GM12872 (cell line): ENCODE data around the gene SEMA3A.

Experiments used
- TF ChIP-seq, protein P1 (sequence below): IDR thresholded peaks from 3 replicates; pipeline ENCODE4 v1.5.1; 2011; ENCODE audit warnings: low read depth, mild to moderate bottlenecking, low read length, moderate library complexity; ENCODE audit not compliant: insufficient read depth

SEMA3A gene

DNA sequence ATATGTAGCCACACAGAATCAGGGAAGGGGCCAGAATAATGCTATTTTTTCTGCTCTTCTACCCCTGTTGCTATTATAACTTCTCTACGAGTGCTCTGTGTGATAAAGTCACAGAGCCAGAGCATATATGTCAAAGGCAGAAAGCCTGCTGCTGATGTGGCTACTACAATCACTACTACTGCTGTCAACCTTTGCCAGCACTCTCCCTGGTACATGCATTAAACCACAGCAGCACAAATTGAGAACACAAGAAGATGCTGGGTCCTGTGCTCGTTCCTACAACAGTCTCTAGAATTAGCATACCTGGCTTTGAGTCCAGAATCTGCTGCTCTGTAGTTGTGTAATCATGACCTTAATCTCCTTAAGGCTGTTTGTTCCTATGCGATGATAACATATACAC lies 108.6 kb downstream of the SEMA3A start:
- TF ChIP-seq, protein P1, sequence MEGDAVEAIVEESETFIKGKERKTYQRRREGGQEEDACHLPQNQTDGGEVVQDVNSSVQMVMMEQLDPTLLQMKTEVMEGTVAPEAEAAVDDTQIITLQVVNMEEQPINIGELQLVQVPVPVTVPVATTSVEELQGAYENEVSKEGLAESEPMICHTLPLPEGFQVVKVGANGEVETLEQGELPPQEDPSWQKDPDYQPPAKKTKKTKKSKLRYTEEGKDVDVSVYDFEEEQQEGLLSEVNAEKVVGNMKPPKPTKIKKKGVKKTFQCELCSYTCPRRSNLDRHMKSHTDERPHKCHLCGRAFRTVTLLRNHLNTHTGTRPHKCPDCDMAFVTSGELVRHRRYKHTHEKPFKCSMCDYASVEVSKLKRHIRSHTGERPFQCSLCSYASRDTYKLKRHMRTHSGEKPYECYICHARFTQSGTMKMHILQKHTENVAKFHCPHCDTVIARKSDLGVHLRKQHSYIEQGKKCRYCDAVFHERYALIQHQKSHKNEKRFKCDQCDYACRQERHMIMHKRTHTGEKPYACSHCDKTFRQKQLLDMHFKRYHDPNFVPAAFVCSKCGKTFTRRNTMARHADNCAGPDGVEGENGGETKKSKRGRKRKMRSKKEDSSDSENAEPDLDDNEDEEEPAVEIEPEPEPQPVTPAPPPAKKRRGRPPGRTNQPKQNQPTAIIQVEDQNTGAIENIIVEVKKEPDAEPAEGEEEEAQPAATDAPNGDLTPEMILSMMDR = no peak

DNA sequence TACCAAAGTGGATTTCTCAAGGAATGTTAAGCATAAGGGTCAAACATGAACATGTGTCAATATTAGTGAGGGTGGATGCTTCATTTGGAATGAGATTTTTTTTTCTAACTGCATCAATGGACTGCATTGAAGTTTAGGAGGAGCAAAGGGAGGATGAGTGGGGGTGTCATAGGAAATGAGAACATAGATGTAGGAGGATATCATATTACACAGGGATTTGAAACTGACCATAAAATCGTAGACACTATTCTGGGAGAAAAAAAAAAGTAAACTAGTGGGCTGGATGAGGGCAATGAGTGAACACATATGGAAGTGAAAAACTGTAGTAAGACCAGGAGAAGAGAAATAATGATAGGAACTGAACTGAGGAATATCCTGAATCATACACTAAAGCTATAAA lies 109.4 kb downstream of the SEMA3A start:
- TF ChIP-seq, protein P1 = no peak

DNA sequence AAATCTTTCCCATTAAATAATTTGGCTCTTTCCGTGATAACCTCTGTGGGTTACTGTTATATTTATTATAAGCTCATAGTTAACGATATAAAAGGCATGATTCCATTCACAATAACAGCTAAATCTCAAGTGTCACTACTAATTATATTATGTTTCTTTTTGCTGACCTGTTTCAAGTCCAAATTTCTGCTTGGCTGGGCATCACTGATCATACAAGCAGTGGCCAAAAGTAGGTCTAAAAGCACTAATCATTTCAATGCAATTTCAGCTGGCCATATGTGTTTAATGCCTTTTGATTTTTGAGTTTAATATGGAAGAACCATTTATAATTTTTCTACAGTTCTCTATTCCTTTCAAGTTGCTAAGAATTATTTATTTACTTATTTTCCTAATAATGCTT lies 110.7 kb downstream of the SEMA3A start:
- TF ChIP-seq, protein P1 = no peak

DNA sequence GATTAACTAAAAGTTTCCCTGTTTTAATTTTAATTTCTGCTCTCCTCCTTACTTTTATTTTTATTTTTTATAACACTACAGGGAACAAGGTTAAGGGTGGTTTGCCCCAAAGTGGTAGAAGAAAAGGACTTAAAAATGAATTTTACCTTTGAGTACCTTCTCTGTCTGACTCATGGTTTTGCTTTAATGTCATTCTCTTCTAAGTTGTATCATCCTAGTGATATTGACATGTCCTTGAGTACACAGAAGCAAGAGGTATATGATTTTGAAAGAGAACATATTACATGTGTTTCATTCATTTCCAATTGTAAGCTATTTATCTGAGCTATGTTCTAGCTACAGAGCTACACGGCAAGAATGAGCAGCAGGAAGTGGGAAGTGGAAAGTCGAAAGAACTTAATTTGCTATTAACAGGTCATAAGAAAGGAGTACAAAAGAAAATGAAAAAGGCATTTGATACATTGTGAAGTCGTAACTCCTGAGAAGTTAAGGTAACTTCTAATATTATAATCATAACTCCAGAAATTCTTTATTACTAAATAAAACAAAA lies 112.5 kb downstream of the SEMA3A start:
- TF ChIP-seq, protein P1 = no peak

DNA sequence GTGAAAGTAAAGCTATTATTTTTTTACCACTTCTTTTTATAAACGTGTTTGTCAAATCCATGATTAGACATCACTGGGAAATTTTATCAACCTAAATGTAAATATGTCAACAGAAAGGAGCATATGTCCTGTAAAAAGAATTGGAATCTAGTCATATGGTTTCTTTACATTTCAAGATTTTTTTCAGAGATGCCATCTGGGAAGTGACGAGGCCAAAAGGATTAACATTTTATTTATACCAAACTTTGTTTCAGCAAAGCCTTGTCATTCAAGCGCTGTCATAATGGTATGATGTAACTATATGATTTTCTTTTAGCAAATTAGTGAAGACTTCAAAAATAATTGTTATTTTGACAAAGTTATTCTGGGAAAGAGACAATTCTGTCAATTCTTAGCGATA lies 117.3 kb downstream of the SEMA3A start:
- TF ChIP-seq, protein P1 = no peak

DNA sequence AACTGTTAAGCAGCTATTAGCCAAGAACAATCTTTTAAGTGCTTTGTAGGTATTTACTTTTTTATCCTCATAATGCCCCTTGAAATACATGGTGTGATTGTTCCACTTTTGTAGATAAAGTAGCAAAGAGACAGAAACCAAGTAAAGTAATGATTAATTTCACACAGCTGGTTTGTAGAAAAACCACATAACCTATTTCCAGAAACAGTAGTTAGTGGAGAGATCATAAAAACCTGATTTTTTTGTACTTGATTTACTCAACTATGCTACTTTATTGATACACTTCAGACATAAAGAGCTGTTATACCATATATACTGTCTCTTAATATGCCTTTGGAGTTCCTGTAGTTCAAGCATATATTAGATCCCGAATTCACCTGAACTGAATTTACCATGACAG lies 118.4 kb downstream of the SEMA3A start:
- TF ChIP-seq, protein P1 = no peak

DNA sequence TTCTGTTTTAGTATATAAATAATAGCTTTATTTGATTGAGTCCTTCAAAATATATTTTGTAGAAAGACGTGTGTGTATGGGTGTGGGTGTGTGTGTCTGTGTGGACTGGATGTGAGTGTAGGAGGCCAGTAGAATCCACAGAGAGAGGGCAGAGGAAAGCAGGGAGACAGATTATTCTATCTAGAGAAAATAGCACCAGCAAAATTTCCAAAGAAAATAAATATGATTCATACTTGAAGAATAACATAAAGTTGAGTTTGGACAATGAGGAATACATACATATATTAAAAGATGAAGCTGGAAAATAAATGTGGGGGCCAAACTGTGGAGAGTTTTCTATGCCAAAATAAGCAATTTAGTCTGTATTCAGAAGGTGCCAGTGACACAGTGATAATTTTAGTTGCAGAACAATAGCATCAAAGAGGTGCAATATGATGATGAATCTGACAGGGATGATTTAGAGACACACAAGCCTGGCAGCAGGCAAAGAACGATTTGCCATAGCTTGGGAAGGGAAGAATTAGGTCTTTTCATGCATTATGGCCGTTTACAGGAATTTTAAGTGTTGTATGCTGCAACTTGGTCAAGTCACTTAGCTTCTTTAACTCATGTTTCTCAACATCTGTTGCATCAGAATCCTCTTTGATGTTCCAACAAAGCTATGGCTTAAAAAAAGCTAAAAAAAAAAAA lies 121.3 kb downstream of the SEMA3A start:
- TF ChIP-seq, protein P1 = no peak

DNA sequence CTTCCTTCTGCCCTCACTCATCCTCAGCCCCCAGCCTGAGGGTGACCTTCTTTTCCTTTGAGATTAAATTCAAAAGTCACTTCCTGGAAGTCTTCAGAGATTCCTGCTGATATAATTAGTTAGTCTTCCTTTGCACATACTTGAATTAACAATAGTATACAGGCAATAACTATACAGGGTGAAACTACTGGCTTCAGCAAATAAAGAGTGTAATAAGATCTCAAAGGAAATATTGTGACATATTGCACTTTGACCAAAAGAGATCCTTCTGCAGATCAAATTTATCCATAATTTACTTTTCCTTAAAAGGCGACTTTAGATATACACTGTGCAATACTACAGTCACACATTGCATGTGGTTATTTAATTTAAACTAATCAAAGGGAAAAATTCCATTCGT lies 123.8 kb downstream of the SEMA3A start:
- TF ChIP-seq, protein P1 = no peak
